Measurements from ENCODE around the gene PARD6B. TPM values are rescaled to one million over a fixed set of nuclear protein-coding genes. Genes with fewer than 3 reads are reported as not detected.
A peak's percentile ranks its signal among the peaks of the same experiment; 100 is the strongest.

The PARD6B gene
- total RNA-seq, 4 donors from 2014 or later: 1.6 to 2.2 (median 1.9) TPM

- no peak for TF ChIP-seq CTCF (IDR thresholded peaks at IDR 0.05; ENCODE audit: low read depth)
Observed at GRCh38 chr20:50794846-50795634, 63.7 kb downstream of the PARD6B start, which contains the start of gene BCAS4. Gene BCAS4, plus strand, starts transcription at chr20:50795061. Its CDS starts 23 bp downstream, at chr20:50795084.

GRCh38 chr20:50797142-50797541 is 65.8 kb downstream of the PARD6B start:
- TF ChIP-seq CTCF (IDR thresholded peaks at IDR 0.05; ENCODE audit: low read depth): no peak

GRCh38 chr20:50798650-50799049 is 67.3 kb downstream of the PARD6B start:
- peak; percentile 25 for TF ChIP-seq CTCF (IDR thresholded peaks at IDR 0.05; ENCODE audit: low read depth)

GRCh38 chr20:50799176-50799889 is 68.0 kb downstream of the PARD6B start:
- TF ChIP-seq CTCF (IDR thresholded peaks at IDR 0.05; ENCODE audit: low read depth): no peak

GRCh38 chr20:50799890-50800550 is 68.6 kb downstream of the PARD6B start:
- TF ChIP-seq CTCF (IDR thresholded peaks at IDR 0.05; ENCODE audit: low read depth): no peak

GRCh38 chr20:50801747-50802125 is 70.4 kb downstream of the PARD6B start:
- no peak for TF ChIP-seq CTCF (IDR thresholded peaks at IDR 0.05; ENCODE audit: low read depth)

GRCh38 chr20:50802289-50802688 is 70.9 kb downstream of the PARD6B start:
- no peak for TF ChIP-seq CTCF (IDR thresholded peaks at IDR 0.05; ENCODE audit: low read depth)

All from subcutaneous adipose tissue (tissue), 4 donors.